ENCODE results near the gene FGFR4. TPM values are rescaled to one million over a fixed set of nuclear protein-coding genes. Genes with fewer than 3 reads are reported as not detected.

Gene FGFR4
- total RNA-seq, 1 experiment from 2014 or later: 3.4 TPM

DNA sequence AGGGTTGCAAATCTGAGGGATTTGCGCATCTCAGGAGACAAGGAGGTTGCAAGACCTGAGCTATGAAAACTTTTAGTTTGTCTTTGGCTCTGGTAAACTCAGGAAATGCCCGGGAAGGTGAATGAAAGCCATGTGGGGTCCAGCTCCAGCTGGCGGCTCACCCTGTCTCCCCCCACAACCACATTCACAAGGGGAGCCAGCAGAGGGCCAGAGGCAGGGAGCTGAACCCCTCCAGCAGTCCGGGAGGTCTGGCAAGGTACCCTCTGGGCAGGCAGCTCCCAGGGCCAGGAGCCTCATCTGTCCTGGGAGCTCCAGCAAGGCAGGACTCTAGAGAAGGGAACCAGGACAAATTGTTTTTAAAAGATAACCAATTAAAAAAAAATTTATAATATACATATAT is 2.5 kb upstream of the FGFR4 start:
- DNase-seq (ENCODE audit: low read depth): no peak

DNA sequence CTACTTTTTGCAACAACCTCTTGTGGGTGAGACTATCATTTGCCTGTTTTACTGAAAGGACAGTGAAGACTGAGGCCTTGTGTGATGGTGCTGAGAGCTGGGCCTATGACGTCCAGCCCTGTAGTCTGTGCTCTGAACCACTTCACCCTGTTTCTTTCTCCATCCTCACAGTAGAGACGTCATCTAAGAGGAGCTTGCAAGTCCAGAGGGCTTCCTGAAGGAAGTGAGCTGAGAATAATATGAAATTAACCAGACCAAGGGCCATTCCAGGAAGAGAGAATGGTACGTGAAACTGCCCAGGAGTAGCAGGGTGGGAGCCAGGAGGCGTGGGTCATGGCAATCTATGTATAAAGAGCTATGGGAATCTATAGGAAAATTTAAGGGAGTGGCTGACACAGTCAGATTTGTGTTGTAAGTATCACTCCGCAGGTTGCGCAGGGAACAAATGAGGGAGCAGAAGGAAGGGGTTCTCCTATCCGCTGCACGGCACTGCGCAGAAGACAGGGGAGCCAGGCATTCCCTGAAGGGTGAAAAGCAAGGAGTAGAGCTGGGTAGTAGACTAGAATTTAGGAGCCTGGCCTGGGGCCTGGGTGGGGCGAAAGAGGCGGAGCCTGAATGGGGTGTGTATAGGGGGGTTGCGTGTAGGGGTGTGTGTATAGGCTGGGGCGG is 596 bp upstream of the FGFR4 start:
- DNase-seq (ENCODE audit: low read depth): no peak

- no peak for DNase-seq (ENCODE audit: low read depth)
Measured at GRCh38 chr5:177087398-177088005, 787 bp downstream of the FGFR4 start.

DNA sequence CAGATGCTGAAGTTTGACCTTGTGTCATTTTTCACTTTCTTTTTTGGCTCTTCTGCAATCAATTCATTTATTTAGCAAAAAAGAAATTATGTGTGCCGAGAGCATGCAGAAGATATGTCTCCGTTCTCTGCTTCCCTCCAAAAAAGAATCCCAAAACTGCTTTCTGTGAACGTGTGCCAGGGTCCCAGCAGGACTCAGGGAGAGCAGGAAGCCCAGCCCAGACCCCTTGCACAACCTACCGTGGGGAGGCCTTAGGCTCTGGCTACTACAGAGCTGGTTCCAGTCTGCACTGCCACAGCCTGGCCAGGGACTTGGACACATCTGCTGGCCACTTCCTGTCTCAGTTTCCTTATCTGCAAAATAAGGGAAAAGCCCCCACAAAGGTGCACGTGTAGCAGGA is 2.4 kb downstream of the FGFR4 start:
- DNase-seq (ENCODE audit: low read depth): no peak

DNA sequence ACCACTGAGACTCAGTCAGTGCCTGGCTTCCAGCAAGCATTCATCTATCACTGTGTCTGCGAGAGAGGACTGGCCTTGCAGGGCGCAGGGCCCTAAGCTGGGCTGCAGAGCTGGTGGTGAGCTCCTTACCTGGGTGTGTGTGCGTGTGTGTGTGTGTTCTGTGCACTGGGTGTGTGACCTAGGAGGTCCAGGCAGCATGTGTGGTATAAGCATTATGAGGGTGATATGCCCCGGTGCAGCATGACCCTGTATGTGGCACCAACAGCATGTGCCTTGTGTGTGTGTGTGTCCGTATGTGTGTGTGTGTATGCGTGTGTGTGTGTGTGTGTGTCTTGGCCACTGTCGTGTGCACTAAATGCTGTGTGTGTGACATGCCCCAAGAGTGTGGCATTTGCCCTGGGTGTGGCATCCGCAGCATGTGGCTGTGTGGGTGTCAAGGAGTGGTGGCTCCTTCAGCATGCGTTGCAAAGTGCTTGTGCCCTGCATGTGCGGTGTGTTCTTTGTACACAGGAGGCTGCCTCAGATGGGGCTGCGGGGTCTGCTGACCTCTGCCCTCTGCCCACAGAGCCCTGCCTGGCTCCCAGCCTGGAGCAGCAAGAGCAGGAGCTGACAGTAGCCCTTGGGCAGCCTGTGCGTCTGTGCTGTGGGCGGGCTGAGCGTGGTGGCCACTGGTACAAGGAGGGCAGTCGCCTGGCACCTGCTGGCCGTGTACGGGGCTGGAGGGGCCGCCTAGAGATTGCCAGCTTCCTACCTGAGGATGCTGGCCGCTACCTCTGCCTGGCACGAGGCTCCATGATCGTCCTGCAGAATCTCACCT is 3.3 kb downstream of the FGFR4 start:
- DNase-seq (ENCODE audit: low read depth): no peak

- DNase-seq (ENCODE audit: low read depth): no peak
Measured at GRCh38 chr5:177090813-177091212, 4.1 kb downstream of the FGFR4 start.

GRCh38 chr5:177091232-177091631 is 4.5 kb downstream of the FGFR4 start:
- no peak for DNase-seq (ENCODE audit: low read depth)

GRCh38 chr5:177092178-177093081 is 5.7 kb downstream of the FGFR4 start:
- DNase-seq (ENCODE audit: low read depth): no peak

DNA sequence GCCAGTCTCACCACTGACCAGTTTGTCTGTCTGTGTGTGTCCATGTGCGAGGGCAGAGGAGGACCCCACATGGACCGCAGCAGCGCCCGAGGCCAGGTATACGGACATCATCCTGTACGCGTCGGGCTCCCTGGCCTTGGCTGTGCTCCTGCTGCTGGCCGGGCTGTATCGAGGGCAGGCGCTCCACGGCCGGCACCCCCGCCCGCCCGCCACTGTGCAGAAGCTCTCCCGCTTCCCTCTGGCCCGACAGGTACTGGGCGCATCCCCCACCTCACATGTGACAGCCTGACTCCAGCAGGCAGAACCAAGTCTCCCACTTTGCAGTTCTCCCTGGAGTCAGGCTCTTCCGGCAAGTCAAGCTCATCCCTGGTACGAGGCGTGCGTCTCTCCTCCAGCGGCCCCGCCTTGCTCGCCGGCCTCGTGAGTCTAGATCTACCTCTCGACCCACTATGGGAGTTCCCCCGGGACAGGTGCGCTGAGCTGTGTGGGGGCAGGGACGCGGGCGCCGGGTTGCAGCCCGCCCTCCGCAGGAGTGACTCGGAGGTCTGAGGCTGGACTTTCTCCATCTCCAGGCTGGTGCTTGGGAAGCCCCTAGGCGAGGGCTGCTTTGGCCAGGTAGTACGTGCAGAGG is 6.5 kb downstream of the FGFR4 start:
- no peak for DNase-seq (ENCODE audit: low read depth)

GRCh38 chr5:177093803-177094202 is 7.1 kb downstream of the FGFR4 start:
- DNase-seq (ENCODE audit: low read depth): no peak

GRCh38 chr5:177094224-177095087 is 7.7 kb downstream of the FGFR4 start:
- no peak for DNase-seq (ENCODE audit: low read depth)

DNA sequence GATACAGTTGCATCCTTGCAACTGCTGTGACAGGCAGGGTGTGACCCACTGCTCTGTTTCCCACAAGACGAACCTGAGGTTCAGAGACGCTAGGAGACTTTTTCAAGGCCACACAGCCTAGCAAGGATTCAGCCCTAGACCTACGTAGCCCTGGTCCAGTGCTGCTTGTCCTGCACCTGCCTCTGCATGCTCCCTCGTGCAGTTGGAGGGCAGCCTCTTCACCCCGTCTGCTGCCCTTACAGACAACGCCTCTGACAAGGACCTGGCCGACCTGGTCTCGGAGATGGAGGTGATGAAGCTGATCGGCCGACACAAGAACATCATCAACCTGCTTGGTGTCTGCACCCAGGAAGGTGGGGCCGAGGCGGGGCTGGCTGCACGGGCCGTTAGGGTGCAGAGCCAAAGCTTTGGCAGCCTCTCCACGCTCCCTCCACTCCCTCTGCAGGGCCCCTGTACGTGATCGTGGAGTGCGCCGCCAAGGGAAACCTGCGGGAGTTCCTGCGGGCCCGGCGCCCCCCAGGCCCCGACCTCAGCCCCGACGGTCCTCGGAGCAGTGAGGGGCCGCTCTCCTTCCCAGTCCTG is 8.5 kb downstream of the FGFR4 start:
- no peak for DNase-seq (ENCODE audit: low read depth)

GRCh38 chr5:177096162-177097015 is 9.7 kb downstream of the FGFR4 start:
- no peak for DNase-seq (ENCODE audit: low read depth)

DNA sequence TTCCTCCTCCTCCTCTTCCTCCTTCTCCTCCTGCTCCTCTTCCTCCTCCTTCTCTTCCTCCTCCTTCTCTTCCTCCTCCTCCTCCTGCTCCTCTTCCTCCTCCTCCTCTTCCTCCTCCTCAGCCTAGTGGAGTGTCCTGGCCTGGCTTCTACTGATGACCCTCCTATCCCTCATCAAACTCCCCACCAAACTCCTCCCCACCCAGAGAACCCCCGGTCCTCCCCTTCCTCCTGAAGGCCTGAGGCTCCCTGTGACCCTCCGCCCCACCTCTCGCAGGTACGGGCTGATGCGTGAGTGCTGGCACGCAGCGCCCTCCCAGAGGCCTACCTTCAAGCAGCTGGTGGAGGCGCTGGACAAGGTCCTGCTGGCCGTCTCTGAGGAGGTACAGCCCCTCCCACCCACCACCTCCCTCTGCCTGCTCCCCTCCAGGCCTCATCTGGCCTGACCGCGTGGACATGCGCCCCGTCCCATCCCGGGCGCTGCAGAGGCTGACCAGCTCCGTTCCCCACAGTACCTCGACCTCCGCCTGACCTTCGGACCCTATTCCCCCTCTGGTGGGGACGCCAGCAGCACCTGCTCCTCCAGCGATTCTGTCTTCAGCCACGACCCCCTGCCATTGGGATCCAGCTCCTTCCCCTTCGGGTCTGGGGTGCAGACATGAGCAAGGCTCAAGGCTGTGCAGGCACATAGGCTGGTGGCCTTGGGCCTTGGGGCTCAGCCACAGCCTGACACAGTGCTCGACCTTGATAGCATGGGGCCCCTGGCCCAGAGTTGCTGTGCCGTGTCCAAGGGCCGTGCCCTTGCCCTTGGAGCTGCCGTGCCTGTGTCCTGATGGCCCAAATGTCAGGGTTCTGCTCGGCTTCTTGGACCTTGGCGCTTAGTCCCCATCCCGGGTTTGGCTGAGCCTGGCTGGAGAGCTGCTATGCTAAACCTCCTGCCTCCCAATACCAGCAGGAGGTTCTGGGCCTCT is 10.6 kb downstream of the FGFR4 start:
- no peak for DNase-seq (ENCODE audit: low read depth)

GRCh38 chr5:177098120-177098469 is 11.4 kb downstream of the FGFR4 start:
- no peak for DNase-seq (ENCODE audit: low read depth)

DNA sequence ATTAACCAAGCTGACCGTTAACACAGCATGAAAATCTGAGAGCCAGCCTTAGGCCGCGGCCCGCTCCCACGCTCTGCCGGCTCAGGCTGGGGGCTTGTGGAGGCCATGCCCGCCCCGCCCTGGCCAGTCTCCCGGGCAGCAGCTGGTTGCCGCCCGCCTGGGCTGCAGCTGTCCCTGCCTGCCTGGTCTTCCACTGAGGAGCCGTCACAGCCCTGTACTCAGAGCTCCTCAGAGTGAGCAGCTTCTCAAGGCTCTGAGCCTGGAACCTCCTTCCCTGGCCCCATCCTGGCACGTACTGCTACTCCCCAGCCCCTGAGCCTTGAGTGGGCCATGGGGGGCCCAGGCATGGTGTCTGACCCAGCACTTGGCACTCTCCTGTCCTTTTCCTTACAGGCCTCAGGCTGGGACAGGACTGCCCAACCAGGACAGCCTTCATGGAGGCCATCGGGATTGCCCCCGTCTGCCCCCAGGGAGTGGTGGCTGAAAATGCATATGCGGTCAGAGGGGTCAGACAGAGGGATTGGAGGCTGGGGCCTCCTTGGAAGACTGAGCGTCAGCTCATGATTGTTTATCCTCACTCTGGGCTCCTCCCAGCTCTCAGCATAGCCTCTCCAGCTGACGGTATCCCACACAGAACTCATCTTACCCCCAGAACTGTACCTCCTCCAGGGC is 11.9 kb downstream of the FGFR4 start:
- DNase-seq (ENCODE audit: low read depth): no peak

All from HT1080 (cell line).